HepG2 (cell line): Measurements from ENCODE around the gene N4BP2. TPM values are rescaled to one million over a fixed set of nuclear protein-coding genes. Genes with fewer than 3 reads are reported as not detected.

ENCODE experiments used
- ATAC-seq: fragments of 200-7000 bp; cut with Tn5 transposase; 3 replicates; pipeline ENCODE4 v1.9.1; 2020; ENCODE audit warnings: mild to moderate bottlenecking, moderate library complexity
- BruUV-seq: library from RNA; stranded (reverse); fragments of 400-500 nt; replicated peaks from 2 replicates; lab custom pipeline; 2021; lab: Mats Ljungman, UMichigan
- CTCF ChIA-PET: fragments of 300-600 bp; formaldehyde crosslinking; extraction: SDS; loops from one replicate; lab custom pipeline; 2021; ENCODE audit warnings: low total read pairs, inconsistent platforms, low intra/inter-chr PET ratio; lab: Yijun Ruan, JAX
- POLR2A ChIA-PET: fragments of 350-600 bp; sonication (Branson Sonifier 250); formaldehyde crosslinking; loops from one replicate; lab custom pipeline; 2020; ENCODE audit warnings: antibody characterized with exemption, inconsistent platforms; lab: Yijun Ruan, JAX
- DNase-seq: peaks from one replicate; pipeline ENCODE4 v3.0.0-alpha.2; 2015; ENCODE audit warnings: low spot score
- FAIRE-seq: peaks from 3 replicates; lab custom pipeline; 2011; peaks lifted over from hg19 to GRCh38; lab: Jason Lieb, UNC
- H2AFZ ChIP-seq: one replicate; pipeline ENCODE4 v1.6.1; 2011; ENCODE audit warnings: low read length, inconsistent platforms
- H3K27ac ChIP-seq: fragments of 300-600 bp; 3 replicates; pipeline ENCODE4 v1.8.0; 2011; ENCODE audit warnings: mixed run types, mild to moderate bottlenecking, mixed read lengths, low read length, inconsistent platforms; ENCODE audit not compliant: insufficient read depth; ENCODE audit errors: extremely low read length
- H3K27me3 ChIP-seq, 2 experiments: fragments of 200-600 bp in 1 of 2; 2 replicates in 1 of 2; 3 replicates in 1 of 2; pipeline versions ENCODE4 v1.6.0 to v1.8.0; 2011; ENCODE audit warnings: low read length in 2 of 2, mild to moderate bottlenecking in 2 of 2, moderate library complexity in 2 of 2, inconsistent platforms in 1 of 2; ENCODE audit not compliant: insufficient read depth in 2 of 2, control insufficient read depth in 1 of 2
- H3K36me3 ChIP-seq, 2 experiments: fragments of 200-600 bp in 1 of 2; replicated peaks in 1 of 2; 2 replicates in 1 of 2; 3 replicates in 1 of 2; pipeline versions ENCODE4 v1.5.1 to v1.8.0; 2011; ENCODE audit warnings: low read length in 2 of 2, inconsistent platforms in 1 of 2; ENCODE audit not compliant: insufficient read depth in 2 of 2, control insufficient read depth in 1 of 2
- H3K4me1 ChIP-seq: 2 replicates; pipeline ENCODE4 v1.5.1; 2012; ENCODE audit warnings: low read length, inconsistent platforms; ENCODE audit not compliant: insufficient read depth
- H3K4me2 ChIP-seq: 2 replicates; pipeline ENCODE4 v1.6.0; 2011; ENCODE audit warnings: low read depth, low read length, inconsistent platforms
- H3K4me3 ChIP-seq, 3 experiments: fragments of 200-600 bp in 1 of 3; sonication (generic), shearing (Covaris generic) in 1 of 3; replicated peaks in 1 of 3; 2 replicates each; pipeline ENCODE4 v1.5.1; 2011 to 2016; ENCODE audit warnings: low read length in 3 of 3, inconsistent platforms in 2 of 3, low read depth in 2 of 3, mild to moderate bottlenecking in 2 of 3, control low read depth in 1 of 3, mixed read lengths in 1 of 3; ENCODE audit not compliant: insufficient read depth in 1 of 3
- H3K79me2 ChIP-seq: one replicate; pipeline ENCODE4 v1.6.1; 2011; ENCODE audit warnings: low read length, inconsistent platforms; ENCODE audit not compliant: insufficient read depth
- H3K9ac ChIP-seq: 2 replicates; pipeline ENCODE4 v1.6.0; 2011; ENCODE audit warnings: mild to moderate bottlenecking, low read depth, low read length, inconsistent platforms; ENCODE audit not compliant: insufficient read depth
- H3K9me3 ChIP-seq: 2 replicates; pipeline ENCODE4 v1.5.1; 2012; ENCODE audit warnings: mild to moderate bottlenecking, low read length
- H4K20me1 ChIP-seq: 2 replicates; pipeline ENCODE4 v1.6.0; 2011; ENCODE audit warnings: inconsistent platforms, mild to moderate bottlenecking, low read length, moderate library complexity; ENCODE audit not compliant: insufficient read depth
- BORCS8-MEF2B ChIP-seq: sonication (generic); formaldehyde crosslinking; IDR thresholded peaks from 2 replicates; pipeline ENCODE4 v1.8.0; 2022; ENCODE audit warnings: mild to moderate bottlenecking, missing genetic modification reagents
- HDAC1 ChIP-seq: sonication (generic); formaldehyde crosslinking; IDR thresholded peaks from 2 replicates; pipeline ENCODE4 v1.5.1; 2020; ENCODE audit warnings: mild to moderate bottlenecking, missing genetic modification reagents
- ZNF772 ChIP-seq: sonication (generic); formaldehyde crosslinking; IDR thresholded peaks from 2 replicates; pipeline ENCODE4 v1.5.0; 2020; ENCODE audit warnings: mild to moderate bottlenecking, missing genetic modification reagents
- ZNF777 ChIP-seq: sonication (generic); formaldehyde crosslinking; IDR thresholded peaks from 2 replicates; pipeline ENCODE4 v1.4.0; 2020; ENCODE audit warnings: missing genetic modification reagents
- WGBS: methylation state at CpG from one replicate; pipeline ENCODE4 v1.1.6; 2017; ENCODE audit warnings: low lambda C conversion rate; 5-methylcytosine and 5-hydroxymethylcytosine counted together
- in situ Hi-C: cut with HindIII; loops from 2 replicates; pipeline ENCODE4 v1.10.0; 2017; ENCODE audit warnings: low pct_unique_long_range_greater_than_20kb; ENCODE audit not compliant: extremely low pct_ligation_motif_present
- intact Hi-C: fragments of 100-400 bp; cut with micrococcal nuclease; formaldehyde crosslinking; loops from one replicate; pipeline ENCODE4 v1.10.0; 2022; ENCODE audit not compliant: unreplicated experiment
- polyA plus RNA-seq, 8 experiments: library from polyadenylated mRNA; depleted of rRNA in 3 of 8; stranded (reverse) in 7 of 8; unstranded in 1 of 8; fragments of >200 nt; fragmentation: Illumina TruSeq in 4 of 8; extraction: Trizol in 4 of 8; gene quantifications; 2 replicates each; pipeline versions ENCODE4 v1.2.1 to v1.2.3, GENCODE V29; 2011 to 2016; ENCODE audit warnings: low read depth in 4 of 8, missing spikeins in 1 of 8, mixed read lengths in 1 of 8; ENCODE audit not compliant: insufficient read depth in 1 of 8
- total RNA-seq, 5 experiments: library from RNA; depleted of rRNA; stranded (reverse); fragments of >200 nt; fragmentation: Illumina TruSeq; extraction: Trizol; gene quantifications; 2 replicates each; pipeline ENCODE4 v1.2.3, GENCODE V29; 2016; ENCODE audit warnings: low read depth in 1 of 5
- TF ChIP-seq, protein P1 (sequence below): IDR thresholded peaks from 2 replicates; pipeline ENCODE4 v1.6.1; 2016; ENCODE audit warnings: mild to moderate bottlenecking

Gene N4BP2
- total and polyA plus RNA-seq, 2 of the 13 experiments (the other 11 are each of a cell fraction or from before 2014, with no cell fraction given), result 5.6 to 12.9 TPM

DNA sequence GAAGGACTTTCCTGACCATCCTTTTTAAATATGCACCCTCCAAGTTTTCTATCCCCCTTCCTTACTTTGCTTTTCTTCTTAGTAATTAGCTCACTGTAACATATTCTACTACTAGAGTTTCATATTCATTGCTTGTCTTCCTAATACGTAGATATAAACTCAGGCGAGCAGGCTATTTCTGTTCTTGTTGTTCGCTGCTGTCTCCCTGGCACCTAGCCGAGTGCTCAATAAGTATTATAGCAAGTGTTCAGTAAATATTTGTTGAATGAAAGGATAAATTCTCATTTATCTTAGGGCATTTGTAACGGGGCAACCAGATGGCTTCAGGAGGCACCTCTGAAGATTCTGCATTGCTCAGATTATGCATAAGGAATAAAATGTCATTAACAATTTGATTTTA, 133.4 kb downstream of the N4BP2 start:
- in situ Hi-C loops, result no loop called here
- ChIA-PET POLR2A (no interaction called here), CTCF (no interaction called here)
- intact Hi-C loops, result loop anchor here (2.0 kb wide), 1 partner anchor 31 kb away; no protein-coding TSS in a partner anchor
- Histone ChIP-seq H3K36me3 (no peaks in the 10 kb centered on the region), H3K9ac (0 out of 2 replicates have a peak overlapping the region, but pooled peaks have one; percentile 4), H3K27ac (no peak overlapping the region), H3K4me3 (0 out of 6 replicates have a peak overlapping the region, but pooled peaks of 1 of the 3 experiments have one; percentile 0), H4K20me1 (no peaks in the 10 kb centered on the region), H2AFZ (no peak overlapping the region), H3K4me1 (peaks cover 63% of the 10 kb centered on the region), H3K27me3 (no peaks in the 10 kb centered on the region), H3K79me2 (no peaks in the 10 kb centered on the region)
- ATAC-seq (no peak), DNase-seq (no peak), FAIRE-seq (no peak)
- BruUV-seq, result no TSS peak
- 7% methylated on average over 5 of the region's 5 CpGs for WGBS
- TF ChIP-seq ZNF777 (CRISPR knock-in tag), result no peak
- no peak for TF ChIP-seq ZNF772 (CRISPR knock-in tag)
- no peak for TF ChIP-seq HDAC1 (CRISPR knock-in tag)
- TF ChIP-seq, all 625 proteins: peak for 0
- Histone ChIP-seq H3K9me3 (no peaks in the 10 kb centered on the region), H3K4me2 (peak overlapping the region; percentile 82)

DNA sequence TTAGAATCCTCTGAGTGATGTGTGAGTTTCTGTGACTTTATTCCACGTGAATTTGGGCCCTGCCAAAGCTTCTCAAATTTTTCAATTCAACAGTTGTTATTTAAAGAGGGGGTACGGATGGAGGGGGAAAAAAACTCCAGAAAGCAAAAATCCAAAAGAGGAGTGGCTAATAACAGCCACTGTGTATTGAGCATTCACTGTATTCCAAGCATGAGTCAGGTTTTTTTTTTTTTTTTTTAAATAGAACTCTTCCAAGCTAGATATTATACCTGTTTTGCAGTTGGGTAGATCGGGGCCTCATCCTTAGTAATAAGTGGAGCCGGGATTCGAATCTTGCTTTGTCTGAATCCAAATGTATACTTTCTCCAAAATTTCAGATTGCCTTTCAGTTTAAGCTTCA, 133.8 kb downstream of the N4BP2 start:
- WGBS, result 4% methylated on average over 5 of the region's 5 CpGs
- CTCF ChIA-PET, result no interaction called here
- peak overlapping the region; percentile 82 for H3K4me2 ChIP-seq
- no peak overlapping the region for H2AFZ ChIP-seq
- H3K27me3 ChIP-seq, result no peaks in the 10 kb centered on the region
- in situ Hi-C loops (no loop called here), intact Hi-C loops (loop anchor here (2.0 kb wide), 1 partner anchor 32 kb away; no protein-coding TSS in a partner anchor)
- TF ChIP-seq, protein P1, sequence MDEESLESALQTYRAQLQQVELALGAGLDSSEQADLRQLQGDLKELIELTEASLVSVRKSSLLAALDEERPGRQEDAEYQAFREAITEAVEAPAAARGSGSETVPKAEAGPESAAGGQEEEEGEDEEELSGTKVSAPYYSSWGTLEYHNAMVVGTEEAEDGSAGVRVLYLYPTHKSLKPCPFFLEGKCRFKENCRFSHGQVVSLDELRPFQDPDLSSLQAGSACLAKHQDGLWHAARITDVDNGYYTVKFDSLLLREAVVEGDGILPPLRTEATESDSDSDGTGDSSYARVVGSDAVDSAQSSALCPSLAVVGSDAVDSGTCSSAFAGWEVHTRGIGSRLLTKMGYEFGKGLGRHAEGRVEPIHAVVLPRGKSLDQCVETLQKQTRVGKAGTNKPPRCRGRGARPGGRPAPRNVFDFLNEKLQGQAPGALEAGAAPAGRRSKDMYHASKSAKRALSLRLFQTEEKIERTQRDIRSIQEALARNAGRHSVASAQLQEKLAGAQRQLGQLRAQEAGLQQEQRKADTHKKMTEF, result 0 out of 2 replicates have a peak, but pooled peaks have one; percentile 2
- no peak for TF ChIP-seq BORCS8-MEF2B (CRISPR knock-in tag)
- peak overlapping the region; percentile 26 to 54 (median 47); a peak in 4 of 6 replicates for H3K4me3 ChIP-seq
- H4K20me1 ChIP-seq, result no peaks in the 10 kb centered on the region
- ATAC-seq (no peak), DNase-seq (no peak), FAIRE-seq (no peak)
- H3K9me3 ChIP-seq, result no peaks in the 10 kb centered on the region
- POLR2A ChIA-PET, result no interaction called here
- peak overlapping the region; percentile 48 for H3K9ac ChIP-seq
- H3K27ac ChIP-seq, result peak overlapping the region; percentile 76
- no peaks in the 10 kb centered on the region for H3K79me2 ChIP-seq
- no TSS peak for BruUV-seq
- H3K36me3 ChIP-seq, result no peaks in the 10 kb centered on the region
- H3K4me1 ChIP-seq, result peaks cover 67% of the 10 kb centered on the region
